22Rv1 (cell line): Measurements from ENCODE around the gene SPEF2.

ENCODE experiments used
- CTCF ChIP-seq: fragments of 450-650 bp; IDR thresholded peaks from 2 replicates; pipeline ENCODE4 v1.5.1; 2017; ENCODE audit warnings: mild to moderate bottlenecking
- ZFX ChIP-seq: fragments of 450-650 bp; IDR thresholded peaks from 2 replicates; pipeline ENCODE4 v1.6.1; 2017; ENCODE audit warnings: antibody characterized with exemption, borderline replicate concordance

GRCh38 chr5:35823347-35824098 is 205.9 kb downstream of the SPEF2 start:
- TF ChIP-seq CTCF: no peak
- TF ChIP-seq ZFX: no peak
